ENCODE data around the gene SAP30BP. TPM values are rescaled to one million over a fixed set of nuclear protein-coding genes. Genes with fewer than 3 reads are reported as not detected.

The SAP30BP gene
- total and polyA plus RNA-seq, 2 of the 8 experiments (the other 6 are each of a cell fraction or from before 2014, with no cell fraction given) = 63.3 to 79.9 TPM

GRCh38 chr17:75692976-75693375 is 25.8 kb downstream of the SAP30BP start:
- Histone ChIP-seq H3K79me2 (ENCODE audit: control insufficient read depth in 1 of 2, insufficient read depth in 2 of 2, low read length in 2 of 2) (peaks cover 0 to 44% of the 10 kb centered on the region in 2 experiments; a peak in 2 of 4 replicates), H3K36me3 (ENCODE audit: control insufficient read depth in 2 of 4, insufficient read depth in 4 of 4, low read length in 3 of 4) (peaks cover 2 to 9% (median 5%) of the 10 kb centered on the region in 4 experiments; a peak in 4 of 8 replicates)
- TF ChIP-seq GABPA (IDR thresholded peaks at IDR 0.05; ENCODE audit: borderline replicate concordance, insufficient read depth, low read length) = no peak
- TF ChIP-seq RXRA (IDR thresholded peaks at IDR 0.05; ENCODE audit: insufficient read depth, low read depth, low read length) = no peak
- no peak for TF ChIP-seq HDAC6 (IDR thresholded peaks at IDR 0.05; ENCODE audit: low read depth, low read length)
- no peak for TF ChIP-seq CTCF (IDR thresholded peaks at IDR 0.05; ENCODE audit: control extremely low read depth in 1 of 3, insufficient read depth in 1 of 3, low read depth in 1 of 3, low read length in 3 of 3)
- TF ChIP-seq JUND (IDR thresholded peaks at IDR 0.05; ENCODE audit: low read length) = no peak
- TF ChIP-seq RAD21 (IDR thresholded peaks at IDR 0.05 in 1 of 2, conservative IDR thresholded peaks at IDR 0.05 in 1 of 2; ENCODE audit: low read depth in 2 of 2, low read length in 2 of 2) = no peak
- TF ChIP-seq SAP30 (IDR thresholded peaks at IDR 0.05; ENCODE audit: insufficient read depth, insufficient replicate concordance, low read length) = no peak
- TF ChIP-seq CEBPB (IDR thresholded peaks at IDR 0.05; ENCODE audit: low read depth, low read length) = no peak
- no peak for TF ChIP-seq NRF1 (IDR thresholded peaks at IDR 0.05; ENCODE audit: low read depth, low read length)
- TF ChIP-seq CBX8 (IDR thresholded peaks at IDR 0.05; ENCODE audit: borderline replicate concordance, low read depth, low read length) = no peak

More at GRCh38 chr17:75692976-75693375, 25.8 kb downstream of the SAP30BP start:
- H4K8ac ChIP-seq (ENCODE audit: extremely low read depth, insufficient read depth, low read length) = no peak overlapping the region
- H2AFZ ChIP-seq (ENCODE audit: low read length) = no peak overlapping the region
- no peak overlapping the region for H3K56ac ChIP-seq (replicated peaks; ENCODE audit: insufficient read length, low read depth, low read length)
- H4K5ac ChIP-seq (ENCODE audit: insufficient read length, low read depth, low read length) = no peak overlapping the region
- no peak overlapping the region for H2BK5ac ChIP-seq (ENCODE audit: low read depth, low read length)
- H3K9ac ChIP-seq (replicated peaks in 1 of 4; ENCODE audit: extremely low read depth in 1 of 4, low read depth in 3 of 4, low read length in 3 of 4) = no peak overlapping the region
- peak overlapping the region in 1 of 2 experiments; percentile 44; a peak in 1 of 4 replicates for H3K4me2 ChIP-seq (ENCODE audit: insufficient read depth in 1 of 2, low read depth in 2 of 2, low read length in 2 of 2)
- peaks cover 13% of the 10 kb centered on the region for H3K79me1 ChIP-seq (ENCODE audit: low read depth, low read length)
- peaks cover 10 to 17% of the 10 kb centered on the region in 2 experiments for H4K20me1 ChIP-seq (replicated peaks in 1 of 2; ENCODE audit: control insufficient read depth in 1 of 2, insufficient read depth in 2 of 2, low read length in 2 of 2)
- H3K23me2 ChIP-seq (ENCODE audit: low read depth, low read length) = no peaks in the 10 kb centered on the region
- no peak overlapping the region for H2BK12ac ChIP-seq (ENCODE audit: low read depth, low read length)
- no peak overlapping the region for H2BK20ac ChIP-seq (ENCODE audit: low read length)
- H3K9me3 ChIP-seq (ENCODE audit: insufficient read depth in 2 of 2, low read depth in 1 of 2, low read length in 1 of 2) = no peaks in the 10 kb centered on the region
- no peak for DNase-seq (ENCODE audit: low read depth in 1 of 2, low spot score in 2 of 2)
- H3K14ac ChIP-seq (ENCODE audit: insufficient read length) = no peak overlapping the region
- no peak overlapping the region for H3K27ac ChIP-seq (ENCODE audit: low read depth, low read length)
- H3K4me1 ChIP-seq (replicated peaks in 1 of 4; ENCODE audit: control insufficient read depth in 3 of 4, insufficient read depth in 4 of 4, low read length in 3 of 4) = peaks cover 3 to 21% (median 7%) of the 10 kb centered on the region in 4 experiments
- no peak for FAIRE-seq
- no peak overlapping the region for H2AK5ac ChIP-seq (ENCODE audit: low read depth, low read length)
- no peak overlapping the region for H3K23ac ChIP-seq (ENCODE audit: insufficient read length)
- H2BK15ac ChIP-seq (ENCODE audit: low read length) = no peak overlapping the region
- peak overlapping the region in 1 of 4 experiments; percentile 19; a peak in 1 of 8 replicates for H3K4me3 ChIP-seq (ENCODE audit: extremely low read depth in 1 of 4, insufficient read depth in 2 of 4, low read depth in 3 of 4, low read length in 4 of 4)
- ChIA-PET CTCF (ENCODE audit: partially characterized antibody) (interaction anchor here (0.5 to 6.8 kb wide), 17 partner anchors 10 to 92 kb away, joined by 3 to 48 read pairs (median 6); partner anchors contain the start of gene SMIM5), POLR2A (ENCODE audit: partially characterized antibody) (interaction anchor here (1.0 to 1.7 kb wide), 8 partner anchors 9 to 87 kb away, joined by 3 to 6 read pairs (median 4); a partner anchor contains a TSS)
- WGBS, 2 experiments (ENCODE audit: extremely low coverage in 1 of 2, insufficient coverage in 1 of 2, insufficient read length in 1 of 2, insufficient replicate concordance in 2 of 2, low coverage in 1 of 2, low lambda C conversion rate in 2 of 2, missing lambda C conversion rate in 1 of 2) = 81% methylated on average over 13 of the region's 13 CpGs; no CpG with 5 or more reads in 1 of the 2 experiments
- H3K27me3 ChIP-seq (replicated peaks in 1 of 4; ENCODE audit: control insufficient read depth in 3 of 4, extremely low read depth in 1 of 4, insufficient read depth in 3 of 4, low read length in 3 of 4) = no peaks in the 10 kb centered on the region
- no peak overlapping the region for H4K91ac ChIP-seq (replicated peaks; ENCODE audit: insufficient read length, low read length)
- H3K18ac ChIP-seq (ENCODE audit: extremely low read depth, low read length) = no peak overlapping the region; the same call in 1 of the 2 replicates
- no peak overlapping the region for H3K4ac ChIP-seq (replicated peaks; ENCODE audit: insufficient read length, low read depth, low read length)
- H2BK120ac ChIP-seq (replicated peaks; ENCODE audit: low read depth, low read length) = no peak overlapping the region

Measured in H1 (cell line).